Heart right ventricle (tissue), 16 donors: ENCODE measurements around the gene ANKLE2. TPM values are rescaled to one million over a fixed set of nuclear protein-coding genes. Genes with fewer than 3 reads are reported as not detected.

ENCODE experiments used
- ATAC-seq, 8 donors: fragments of 200-7000 bp; cut with Tn5 transposase; one replicate each; pipeline ENCODE4 v1.9.1; 2020; ENCODE audit warnings: mild to moderate bottlenecking in 8 of 8, moderate library complexity in 8 of 8, moderate number of reproducible peaks in 1 of 8
- DNase-seq, 2 donors: peaks; one replicate each; pipeline ENCODE4 v3.0.0-alpha.2; 2020
- H3K27ac ChIP-seq, 10 donors: fragments of 200-600 bp; sonication (generic) in 2 of 10; one replicate each; pipeline versions ENCODE4 v1.5.0 to v1.8.0; 2020 to 2022; ENCODE audit warnings: mild to moderate bottlenecking in 3 of 10
- H3K27me3 ChIP-seq, 7 donors: fragments of 200-600 bp; one replicate each; pipeline ENCODE4 v1.8.0; 2021 to 2022; ENCODE audit warnings: mild to moderate bottlenecking in 2 of 7
- H3K36me3 ChIP-seq, 9 donors: fragments of 200-600 bp; sonication (generic) in 1 of 9; one replicate each; pipeline versions ENCODE4 v1.5.0 to v1.8.0; 2020 to 2022; ENCODE audit warnings: mild to moderate bottlenecking in 2 of 9
- H3K4me1 ChIP-seq, 9 donors: fragments of 200-600 bp; sonication (generic) in 1 of 9; one replicate each; pipeline versions ENCODE4 v1.5.0 to v1.8.0; 2020 to 2022; ENCODE audit warnings: mild to moderate bottlenecking in 4 of 9
- H3K4me3 ChIP-seq, 10 donors: fragments of 200-600 bp; sonication (generic) in 2 of 10; one replicate each; pipeline versions ENCODE4 v1.5.0 to v1.8.0; 2020 to 2022; ENCODE audit warnings: mild to moderate bottlenecking in 7 of 10, moderate library complexity in 2 of 10
- H3K9me3 ChIP-seq, 11 donors: fragments of 200-600 bp in 10 of 11; sonication (generic) in 2 of 11; one replicate each; pipeline versions ENCODE4 v1.5.0 to v1.8.0; 2013 to 2022; ENCODE audit warnings: mild to moderate bottlenecking in 2 of 11, control low read depth in 1 of 11, moderate library complexity in 1 of 11
- CTCF ChIP-seq, 9 donors: fragments of 200-600 bp; sonication (generic) in 2 of 9; IDR thresholded peaks; one replicate each; pipeline versions ENCODE4 v1.5.0 to v1.8.0; 2021 to 2022; ENCODE audit warnings: antibody characterized with exemption in 9 of 9, mild to moderate bottlenecking in 5 of 9, moderate library complexity in 1 of 9
- WGBS, 2 donors: extraction: QIAGEN DNeasy Blood & Tissue Kit; methylation state at CpG; one replicate each; pipeline ENCODE4 v1.1.7; 2013; ENCODE audit warnings: inconsistent platforms in 1 of 2; 5-methylcytosine and 5-hydroxymethylcytosine counted together
- intact Hi-C, 10 donors: fragments of 100-400 bp; cut with DNase I; formaldehyde crosslinking; loops; one replicate each; pipeline versions ENCODE4 v1.11.1 to v1.14.2; 2022
- polyA plus RNA-seq, 2 donors: library from polyadenylated mRNA; stranded (reverse); fragments of 200-250 nt; gene quantifications; one replicate each; pipeline ENCODE4 v1.2.3, GENCODE V29; 2013
- total RNA-seq, 10 donors: library from RNA; stranded (reverse); fragmentation: NEBNext Ultra II Directional in 3 of 10; extraction: Animal tissue kit (Norgen Biotek cat#: 25700) in 3 of 10; gene quantifications; one replicate each; pipeline versions ENCODE4 v1.2.1 to v1.2.4, GENCODE V29; 2021 to 2023
- donor health status: Arrhythmogenic right ventricular cardiomyopathy.
- donor health status: ischemic (EF 13 %, LVEDD 7.1; RV severe dilation, severe dysfunction).
- donor health status: healthy with polysubstance abuse.
- donor health status: DM: no; HTN: yes; CAD: no.
- donor health status: DM: no; HTN: no; CAD: no.
- donor health status: ischemic (EF 25% LVEDD 6.9; RV normal size, moderate dysfunction).
- donor health status: ischemic (EF 25% LVEDD 5.7; RV mildly dilated, moderate dysfunction).
- donor health status: healthy.
- donor health status: DM: yes; HTN: yes; CAD: no.
- donor health status: Ischemic cardiomyopathy.
- donor health status: ischemic (EF 35%, LVEDD 5.7; RV mildly dilated, moderate dysfunction).
- donor health status: nonischemic (EF 11% LVEDD 7.7; RV severe dilation, severe dysfunction).
- donor health status: DM: yes; HTN: yes; CAD: no.
- donor health status: PGD.
- donor health status: ischemic (EF 29% LVEDD 5.4; RV normal size, mild dysfunction).
- donor health status: nonischemic (EF 23%, LVEDD 6.1; RV moderate dilation, normal function).

The ANKLE2 gene
- total and polyA plus RNA-seq, 12 donors = 17.4 to 39.4 (median 30.3) TPM

- 92 to 93% methylated on average over 15 of the region's 15 CpGs for WGBS, 2 donors
- intact Hi-C loops = loop anchor here in 1 of 10 donors (10.0 kb wide), 1 partner anchor 54 kb away; the partner anchor contains the start of gene GOLGA3
- no peaks in the 10 kb centered on the region for H3K9me3 ChIP-seq
- H3K4me1 ChIP-seq = peaks cover 0 to 57% (median 12%) of the 10 kb centered on the region in 9 donors
- no peak overlapping the region for H3K4me3 ChIP-seq
- no peaks in the 10 kb centered on the region for H3K27me3 ChIP-seq
- no peak for TF ChIP-seq CTCF (IDR thresholded peaks at IDR 0.05)
- no peak for DNase-seq
- peak overlapping the region in 1 of 10 donors; percentile 89 for H3K27ac ChIP-seq
- peaks cover 0 to 74% (median 41%) of the 10 kb centered on the region in 9 donors for H3K36me3 ChIP-seq
- ATAC-seq = no peak
Measured at GRCh38 chr12:132771126-132771838, 9.7 kb upstream of the ANKLE2 start.

- H3K36me3 ChIP-seq = peaks cover 0 to 26% (median 5%) of the 10 kb centered on the region in 9 donors
- H3K4me3 ChIP-seq = peak overlapping the region in 4 of 10 donors; percentile 1 to 26 (median 8)
- peak in 2 of 9 donors; percentile 16 to 20 for TF ChIP-seq CTCF (IDR thresholded peaks at IDR 0.05)
- peak overlapping the region in 9 of 10 donors; percentile 41 to 89 (median 69) for H3K27ac ChIP-seq
- peak in 7 of 8 donors; percentile 39 to 57 (median 45) for ATAC-seq
- intact Hi-C loops = loop anchor here in 2 of 10 donors (10.0 kb wide), 2 partner anchors 118 to 138 kb away; partner anchors contain the start of gene CHFR (in 1 of the 2)
- H3K9me3 ChIP-seq = no peaks in the 10 kb centered on the region
- no peaks in the 10 kb centered on the region for H3K27me3 ChIP-seq
- peak; percentile 77 to 78 for DNase-seq
- 27 to 33% methylated on average over 27 of the region's 27 CpGs for WGBS, 2 donors
- peaks cover 0 to 74% (median 23%) of the 10 kb centered on the region in 9 donors for H3K4me1 ChIP-seq
Measured at GRCh38 chr12:132766380-132767085, 4.9 kb upstream of the ANKLE2 start.

- H3K27ac ChIP-seq = no peak overlapping the region
- peaks cover 0 to 67% (median 29%) of the 10 kb centered on the region in 9 donors for H3K4me1 ChIP-seq
- DNase-seq = peak in 1 of 2 donors; percentile 4
- ATAC-seq = no peak
- H3K9me3 ChIP-seq = no peaks in the 10 kb centered on the region
- H3K4me3 ChIP-seq = no peak overlapping the region
- intact Hi-C loops = loop anchor here in 2 of 10 donors (10.0 kb wide), 2 partner anchors 119 to 139 kb away; partner anchors contain the start of gene CHFR (in 1 of the 2)
- peaks cover 0 to 16% (median 0%) of the 10 kb centered on the region in 9 donors for H3K36me3 ChIP-seq
- no peak for TF ChIP-seq CTCF (IDR thresholded peaks at IDR 0.05)
- WGBS, 2 donors = 58 to 70% methylated on average over 11 of the region's 11 CpGs
- H3K27me3 ChIP-seq = no peaks in the 10 kb centered on the region
Measured at GRCh38 chr12:132765361-132765760, 3.7 kb upstream of the ANKLE2 start.

DNA sequence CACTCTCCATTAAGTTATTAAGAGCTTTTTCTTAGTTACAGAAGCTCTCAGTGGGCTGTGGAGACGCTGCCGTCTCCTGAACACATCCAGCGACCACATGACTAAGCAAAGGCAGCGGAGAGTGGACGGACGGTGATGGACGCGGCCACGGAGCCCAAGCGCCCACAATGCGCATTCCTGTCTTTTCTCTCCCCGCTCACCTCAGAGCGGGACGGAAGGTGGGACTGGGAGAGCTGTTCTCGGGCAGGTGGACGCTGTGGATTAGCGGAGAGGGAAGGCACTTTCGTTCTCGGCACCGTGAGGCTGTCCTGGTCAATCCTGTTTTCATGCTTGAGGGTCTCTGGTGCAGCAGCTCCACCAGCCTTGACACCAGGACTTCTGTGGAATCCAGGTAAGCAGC, 2.6 kb upstream of the ANKLE2 start:
- 91 to 96% methylated on average over 20 of the region's 20 CpGs for WGBS, 2 donors
- no peak for TF ChIP-seq CTCF (IDR thresholded peaks at IDR 0.05)
- Histone ChIP-seq H3K27me3 (no peaks in the 10 kb centered on the region), H3K4me3 (no peak overlapping the region), H3K36me3 (peaks cover 0 to 11% (median 0%) of the 10 kb centered on the region in 9 donors), H3K4me1 (peaks cover 2 to 68% (median 39%) of the 10 kb centered on the region in 9 donors), H3K27ac (no peak overlapping the region), H3K9me3 (no peaks in the 10 kb centered on the region)
- intact Hi-C loops = loop anchor here in 2 of 10 donors (10.0 kb wide), 2 partner anchors 121 to 141 kb away; partner anchors contain the start of gene CHFR (in 1 of the 2)
- DNase-seq (peak in 1 of 2 donors; percentile 13), ATAC-seq (no peak)
